Body of pancreas (tissue), 4 donors: Measurements from ENCODE around the gene SPAAR.

Experiments
- CTCF ChIP-seq, 7 experiments: fragments of 450-650 bp in 4 of 7; fragments of 200-600 bp in 3 of 7; sonication (generic) in 3 of 7; IDR thresholded peaks; one replicate each; pipeline ENCODE4 v1.5.1; 2016 to 2019; ENCODE audit warnings: antibody characterized with exemption in 7 of 7
- POLR2A ChIP-seq, 3 donors: fragments of 450-650 bp; IDR thresholded peaks; one replicate each; pipeline ENCODE4 v1.6.1; 2016; ENCODE audit warnings: antibody characterized with exemption in 3 of 3, mild to moderate bottlenecking in 2 of 3

GRCh38 chr9:35945341-35946018 lies 36.2 kb downstream of the SPAAR start:
- TF ChIP-seq POLR2A (IDR thresholded peaks at IDR 0.05) (no peak), CTCF (IDR thresholded peaks at IDR 0.05) (peak; percentile 57 to 84 (median 77))
